HG03575 (cell line): Measurements from ENCODE around the gene GTF2I.
"Not testable (repeated sequence)": the region's sequence is repeated elsewhere in the genome, so short reads cannot be mapped to it uniquely, and the experiment has no call there.

Experiments
- ATAC-seq: cut with Tn5 transposase; IDR thresholded peaks from one replicate; pipeline ENCODE4 v1.9.1; 2021; ENCODE audit not compliant: unreplicated experiment, insufficient number of reproducible peaks, low FRiP score; ENCODE audit errors: extremely low read depth

The GTF2I gene

GRCh38 chr7:74766509-74766908, 109.0 kb downstream of the GTF2I start:
- ATAC-seq = not testable (repeated sequence)

GRCh38 chr7:74766991-74767390, 109.5 kb downstream of the GTF2I start:
- not testable (repeated sequence) for ATAC-seq

GRCh38 chr7:74770062-74770461, 112.5 kb downstream of the GTF2I start:
- ATAC-seq = not testable (repeated sequence)

GRCh38 chr7:74772093-74772492, 114.6 kb downstream of the GTF2I start:
- not testable (repeated sequence) for ATAC-seq

GRCh38 chr7:74773760-74774750, 116.5 kb downstream of the GTF2I start, which contains the start of gene NCF1:
NCF1 (plus strand) TSS chr7:74774011; CDS start chr7:74774032, 21 bp downstream.
- ATAC-seq = not testable (repeated sequence)

- not testable (repeated sequence) for ATAC-seq
Measured at GRCh38 chr7:74775111-74775510, 117.6 kb downstream of the GTF2I start.

GRCh38 chr7:74779053-74779452, 121.5 kb downstream of the GTF2I start:
- ATAC-seq = not testable (repeated sequence)

GRCh38 chr7:74781746-74782145, 124.2 kb downstream of the GTF2I start:
- ATAC-seq = not testable (repeated sequence)

- not testable (repeated sequence) for ATAC-seq
Measured at GRCh38 chr7:74783595-74783994, 126.1 kb downstream of the GTF2I start.

- ATAC-seq = peak; percentile 51
Measured at GRCh38 chr7:74788369-74789150, 131.0 kb downstream of the GTF2I start.

GRCh38 chr7:74789200-74789736, 131.8 kb downstream of the GTF2I start:
- not testable (repeated sequence) for ATAC-seq

GRCh38 chr7:74797848-74798622, 140.5 kb downstream of the GTF2I start:
- ATAC-seq = not testable (repeated sequence)

GRCh38 chr7:74798644-74799043, 141.1 kb downstream of the GTF2I start:
- ATAC-seq = not testable (repeated sequence)
